ENCODE data around the gene DNLZ. TPM values are rescaled to one million over a fixed set of nuclear protein-coding genes. Genes with fewer than 3 reads are reported as not detected.
"Not testable (repeated sequence)": the region's sequence is repeated elsewhere in the genome, so short reads cannot be mapped to it uniquely, and the experiment has no call there.

The DNLZ gene
- polyA plus RNA-seq, 3 donors from 2014 or later: 58.4 to 77.4 (median 61.8) TPM

DNA sequence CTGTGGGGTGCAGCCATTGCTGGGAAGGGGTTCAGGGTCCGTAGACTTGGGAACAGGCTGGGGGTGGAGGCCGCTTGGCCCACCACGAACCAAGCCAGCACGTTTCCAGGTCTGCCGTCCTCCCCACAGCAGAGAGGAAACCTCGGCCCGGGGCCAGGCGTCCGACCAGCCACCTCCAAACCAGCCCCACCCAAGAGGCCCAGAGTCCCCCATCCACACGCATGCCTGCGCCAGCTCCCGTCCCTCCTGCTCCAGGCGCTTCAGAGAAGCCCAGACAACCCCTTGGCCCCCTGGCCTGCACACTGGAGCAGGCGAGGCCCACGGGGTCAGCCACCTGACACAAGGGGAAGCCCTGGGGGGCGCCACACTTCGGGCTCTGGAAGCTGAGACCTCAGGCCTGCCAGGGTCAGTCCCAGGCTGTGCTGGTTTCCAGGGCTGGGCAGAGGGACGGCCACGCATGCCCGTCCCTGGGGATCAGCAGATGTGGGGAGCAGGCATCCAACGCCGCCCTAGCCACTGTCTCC, 6.3 kb downstream of the DNLZ start:
- no peak for DNase-seq
- peaks cover 0 to 5% (median 2%) of the 10 kb centered on the region in 3 donors for H3K27me3 Mint-ChIP-seq (ENCODE audit: low read depth in 3 of 3)
- H3K4me3 Mint-ChIP-seq: no peak overlapping the region
- H3K27ac Mint-ChIP-seq: no peak overlapping the region
- H3K9me3 Mint-ChIP-seq: no peaks in the 10 kb centered on the region
- no peaks in the 10 kb centered on the region for H3K36me3 Mint-ChIP-seq
- H3K4me1 Mint-ChIP-seq: no peaks in the 10 kb centered on the region

DNA sequence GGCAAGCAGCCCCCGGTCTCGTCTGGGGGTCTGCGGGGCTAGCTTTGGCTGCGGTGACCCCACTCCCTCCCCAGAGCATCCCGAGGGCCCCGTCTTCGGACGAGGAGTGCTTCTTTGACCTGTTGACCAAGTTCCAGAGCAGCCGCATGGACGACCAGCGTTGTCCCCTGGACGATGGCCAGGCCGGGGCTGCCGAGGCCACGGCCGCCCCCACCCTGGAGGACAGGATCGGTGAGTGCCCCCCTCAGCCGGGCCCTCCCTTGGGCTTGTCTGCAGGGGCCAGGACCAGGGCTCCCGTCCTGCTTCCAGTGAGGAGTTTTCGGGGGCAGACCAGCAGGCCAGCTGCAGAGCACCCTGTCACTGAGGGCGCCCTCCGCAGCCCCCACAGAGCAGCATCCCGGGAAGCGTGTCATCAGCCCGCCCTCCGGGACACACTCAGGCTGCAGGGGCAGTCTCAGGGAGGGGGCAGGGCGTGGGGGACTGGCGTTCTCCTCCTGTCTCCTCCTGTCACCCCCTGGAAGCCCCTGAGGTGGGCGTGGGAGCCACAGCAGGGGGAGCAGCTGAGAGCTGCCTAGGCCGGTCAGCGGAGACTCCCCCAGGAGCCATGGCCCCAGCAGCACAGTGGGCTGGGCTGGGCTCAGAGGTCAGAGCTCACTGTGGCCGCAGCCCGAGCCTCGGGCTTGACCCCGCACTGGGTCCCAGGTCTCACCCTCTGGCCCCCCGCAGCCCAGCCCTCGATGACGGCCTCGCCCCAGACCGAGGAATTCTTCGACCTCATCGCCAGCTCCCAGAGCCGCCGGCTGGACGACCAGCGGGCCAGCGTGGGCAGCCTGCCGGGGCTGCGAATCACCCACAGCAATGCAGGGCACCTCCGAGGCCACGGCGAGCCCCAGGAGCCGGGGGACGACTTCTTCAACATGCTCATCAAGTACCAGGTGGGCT, 7.7 kb downstream of the DNLZ start:
- Mint-ChIP-seq H3K9me3 (no peaks in the 10 kb centered on the region), H3K36me3 (no peaks in the 10 kb centered on the region), H3K27ac (no peak overlapping the region)

DNA sequence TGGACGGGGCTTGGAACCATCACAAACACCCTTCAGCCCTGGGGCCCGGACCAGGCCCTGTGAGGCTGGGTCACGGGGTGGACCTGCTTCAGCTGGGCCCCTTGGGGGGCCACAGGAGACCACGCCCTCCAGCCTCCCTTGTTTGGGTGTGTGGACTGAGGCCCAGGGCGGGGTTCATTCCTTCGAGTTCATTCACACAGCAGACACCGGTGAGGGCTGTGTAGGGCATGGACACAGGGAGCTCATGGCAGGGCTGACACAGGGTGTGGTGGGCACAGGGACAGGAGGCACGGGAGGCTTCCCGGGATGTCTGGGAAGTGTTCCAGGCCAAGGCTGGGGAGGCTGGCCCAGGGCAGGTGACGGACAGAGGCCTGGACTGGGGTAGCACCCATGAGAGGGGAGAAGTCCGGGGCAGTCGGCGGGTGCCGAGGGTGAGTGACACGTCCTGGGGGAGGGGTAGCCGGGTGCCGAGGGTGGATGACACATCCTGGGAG, 8.9 kb downstream of the DNLZ start:
- Mint-ChIP-seq H3K4me3 (no peak overlapping the region), H3K9me3 (no peaks in the 10 kb centered on the region), H3K27ac (no peak overlapping the region), H3K4me1 (no peaks in the 10 kb centered on the region), H3K36me3 (no peaks in the 10 kb centered on the region), H3K27me3 (ENCODE audit: low read depth in 3 of 3) (peaks cover 0 to 4% (median 3%) of the 10 kb centered on the region in 3 donors)
- no peak for DNase-seq

More for the DNA sequence above, 7.7 kb downstream of the DNLZ start:
- Mint-ChIP-seq H3K27me3 (ENCODE audit: low read depth in 3 of 3) (peaks cover 0 to 3% (median 2%) of the 10 kb centered on the region in 3 donors), H3K4me1 (no peaks in the 10 kb centered on the region), H3K4me3 (no peak overlapping the region)
- no peak for DNase-seq

DNA sequence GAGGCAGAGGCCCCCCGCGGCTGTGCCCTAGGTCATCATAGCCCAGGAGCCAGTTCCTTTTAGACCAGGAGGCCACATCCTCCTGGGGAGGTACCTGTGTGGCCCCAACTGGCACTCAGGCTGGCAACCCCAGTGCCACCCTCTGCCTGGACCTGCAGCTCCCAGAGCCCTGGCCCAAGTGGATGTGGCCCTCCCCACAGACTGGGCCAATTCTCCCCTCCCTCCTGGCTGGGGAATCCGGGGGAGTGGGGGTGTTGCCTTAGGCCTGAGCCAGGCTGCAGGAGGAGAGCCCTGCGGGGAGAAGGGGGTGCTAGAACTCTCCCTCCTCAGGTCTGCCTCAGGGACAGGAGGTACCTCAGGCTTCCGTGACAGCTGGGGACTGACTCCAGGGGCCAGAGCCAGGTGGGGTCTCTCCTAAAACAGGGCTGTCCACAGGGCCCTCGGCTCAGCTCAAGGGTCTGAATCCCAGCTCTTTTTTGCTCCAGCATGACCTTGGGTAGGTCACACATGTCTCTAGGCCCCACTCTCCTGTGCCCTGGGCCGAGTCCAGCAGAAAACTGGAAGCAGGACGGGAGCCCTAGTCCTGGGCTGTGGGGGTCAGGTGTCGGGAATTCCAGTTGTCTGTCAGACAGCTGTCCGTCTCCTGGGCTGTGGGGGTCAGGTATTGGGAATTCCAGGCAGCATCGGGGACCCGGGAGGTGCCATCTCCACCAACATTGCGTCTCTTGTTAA, 9.6 kb downstream of the DNLZ start:
- no peaks in the 10 kb centered on the region for H3K36me3 Mint-ChIP-seq
- DNase-seq: no peak
- H3K27ac Mint-ChIP-seq: no peak overlapping the region

DNA sequence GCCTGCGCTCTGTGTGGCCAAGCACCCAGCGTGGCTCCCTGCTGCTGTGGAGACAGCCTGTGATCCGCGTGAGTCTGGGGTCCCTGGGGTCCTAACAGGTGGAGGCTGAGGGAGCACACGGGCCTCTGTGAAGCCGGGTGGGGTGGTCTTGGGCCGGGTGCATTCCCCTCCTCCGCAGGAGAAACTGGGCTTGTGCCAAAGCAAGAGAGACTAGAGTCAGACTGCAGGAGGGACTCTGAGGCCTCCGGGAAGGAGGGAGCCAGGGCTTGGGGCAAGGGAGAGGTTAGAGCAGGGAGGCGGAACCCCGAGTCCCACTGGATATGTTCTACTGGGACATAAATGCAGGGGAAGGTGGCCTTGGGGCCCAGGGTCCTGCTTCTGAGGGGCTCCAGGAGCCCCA, 10.5 kb downstream of the DNLZ start:
- Mint-ChIP-seq H3K27ac (no peak overlapping the region), H3K9me3 (no peaks in the 10 kb centered on the region), H3K36me3 (no peaks in the 10 kb centered on the region), H3K27me3 (ENCODE audit: low read depth in 3 of 3) (peaks cover 0 to 4% (median 2%) of the 10 kb centered on the region in 3 donors), H3K4me3 (no peak overlapping the region), H3K4me1 (no peaks in the 10 kb centered on the region)
- DNase-seq: no peak

More for the DNA sequence above, 9.6 kb downstream of the DNLZ start:
- no peak overlapping the region for H3K4me3 Mint-ChIP-seq
- H3K9me3 Mint-ChIP-seq: no peaks in the 10 kb centered on the region
- H3K27me3 Mint-ChIP-seq (ENCODE audit: low read depth in 3 of 3): peaks cover 0 to 4% (median 3%) of the 10 kb centered on the region in 3 donors
- H3K4me1 Mint-ChIP-seq: no peaks in the 10 kb centered on the region

DNA sequence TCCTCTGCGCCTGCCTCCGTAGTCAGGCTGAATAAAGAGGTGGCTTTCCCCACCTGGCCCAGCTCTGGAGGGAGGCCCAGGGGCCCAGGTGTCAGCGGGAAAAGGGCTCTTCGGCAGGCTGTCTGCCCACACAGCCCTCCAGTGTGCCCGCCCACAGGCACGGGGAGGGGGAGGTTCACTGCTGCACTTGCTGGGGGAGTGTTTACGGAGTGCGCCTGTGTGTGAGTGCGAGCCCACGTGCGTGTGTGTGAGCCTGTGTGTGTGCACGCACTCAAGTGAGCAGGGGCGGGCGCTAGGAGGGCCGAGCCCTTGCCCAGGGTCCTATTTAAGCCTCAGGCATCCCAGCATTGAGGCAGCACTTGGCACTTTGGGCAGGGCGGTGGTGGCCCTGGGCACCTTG, 10.9 kb downstream of the DNLZ start:
- H3K36me3 Mint-ChIP-seq: no peaks in the 10 kb centered on the region
- H3K27me3 Mint-ChIP-seq (ENCODE audit: low read depth in 3 of 3): peaks cover 0 to 4% (median 2%) of the 10 kb centered on the region in 3 donors
- no peak for DNase-seq
- H3K4me1 Mint-ChIP-seq: no peaks in the 10 kb centered on the region
- H3K27ac Mint-ChIP-seq: no peak overlapping the region
- H3K9me3 Mint-ChIP-seq: no peaks in the 10 kb centered on the region
- no peak overlapping the region for H3K4me3 Mint-ChIP-seq

DNA sequence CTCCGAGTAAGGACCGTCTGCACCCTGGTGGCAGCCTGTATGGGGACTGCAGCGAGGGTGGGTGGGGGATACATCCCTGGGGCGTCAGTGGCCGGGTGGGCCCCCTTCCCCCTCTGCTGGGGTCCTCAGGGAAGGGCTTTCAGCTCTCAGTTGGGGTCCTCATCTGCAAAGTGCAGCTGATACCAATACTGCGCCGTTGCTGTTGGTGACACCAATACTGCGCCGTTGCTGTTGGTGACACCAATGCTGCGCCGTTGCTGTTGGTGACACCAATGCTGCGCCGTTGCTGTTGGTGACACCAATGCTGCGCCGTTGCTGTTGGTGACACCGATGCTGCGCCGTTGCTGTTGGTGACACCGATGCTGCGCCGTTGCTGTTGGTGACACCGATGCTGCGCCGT, 11.7 kb downstream of the DNLZ start:
- H3K4me3 Mint-ChIP-seq; H3K36me3 Mint-ChIP-seq; DNase-seq; H3K27ac Mint-ChIP-seq; H3K27me3 Mint-ChIP-seq (ENCODE audit: low read depth in 3 of 3); H3K9me3 Mint-ChIP-seq; H3K4me1 Mint-ChIP-seq: not testable (repeated sequence)

DNA sequence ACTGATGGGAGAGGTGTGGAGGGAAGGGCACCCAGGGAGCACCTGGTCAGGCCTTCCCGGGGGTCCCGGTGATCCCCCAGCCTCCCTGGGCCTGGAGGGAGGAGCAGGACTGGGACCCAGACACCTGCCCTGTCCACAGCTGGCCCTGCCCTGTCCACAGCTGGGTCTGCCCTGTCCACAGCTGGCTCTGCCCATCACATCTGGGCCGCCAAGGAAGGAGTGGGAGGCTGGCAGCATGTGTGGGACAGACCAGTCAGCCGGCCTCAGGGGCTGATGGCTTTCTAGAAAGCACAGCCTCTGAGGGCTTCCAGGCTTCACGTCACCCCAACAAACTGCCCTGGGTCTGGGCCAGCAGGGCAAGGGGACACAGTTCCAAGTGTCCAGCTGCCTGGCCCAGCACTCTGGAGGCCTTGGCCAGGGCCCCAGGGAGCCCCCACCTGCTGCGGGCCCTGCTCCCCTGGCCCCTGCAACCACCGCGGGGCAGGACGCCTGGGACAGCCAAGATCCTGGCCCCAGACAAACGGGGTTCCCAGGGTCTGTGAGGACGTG, 12.2 kb downstream of the DNLZ start:
- Mint-ChIP-seq H3K9me3 (no peaks in the 10 kb centered on the region), H3K4me1 (no peaks in the 10 kb centered on the region), H3K36me3 (no peaks in the 10 kb centered on the region), H3K27me3 (ENCODE audit: low read depth in 3 of 3) (peaks cover 0 to 4% (median 2%) of the 10 kb centered on the region in 3 donors), H3K27ac (no peak overlapping the region), H3K4me3 (no peak overlapping the region)
- no peak for DNase-seq

DNA sequence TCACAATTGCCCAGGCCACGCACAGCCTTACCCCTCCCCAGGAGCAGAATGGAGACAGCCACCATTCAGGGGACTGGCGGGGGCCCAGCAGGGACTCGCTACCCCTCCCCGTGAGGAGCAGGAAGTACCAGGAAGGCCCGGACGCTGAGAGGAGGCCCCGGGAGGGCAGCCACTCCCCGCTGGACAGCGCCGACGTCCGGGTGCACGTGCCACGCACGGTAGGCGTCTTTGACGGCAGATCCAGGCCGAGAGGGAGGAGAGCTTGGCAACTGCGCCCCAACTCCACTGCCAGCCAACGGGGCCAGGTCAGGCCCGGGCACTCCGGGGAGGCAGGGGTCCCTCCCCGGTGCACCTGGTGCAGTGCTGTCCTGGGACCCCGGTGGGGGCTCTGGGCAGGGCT, 14.0 kb downstream of the DNLZ start:
- no peak overlapping the region for H3K4me3 Mint-ChIP-seq

DNA sequence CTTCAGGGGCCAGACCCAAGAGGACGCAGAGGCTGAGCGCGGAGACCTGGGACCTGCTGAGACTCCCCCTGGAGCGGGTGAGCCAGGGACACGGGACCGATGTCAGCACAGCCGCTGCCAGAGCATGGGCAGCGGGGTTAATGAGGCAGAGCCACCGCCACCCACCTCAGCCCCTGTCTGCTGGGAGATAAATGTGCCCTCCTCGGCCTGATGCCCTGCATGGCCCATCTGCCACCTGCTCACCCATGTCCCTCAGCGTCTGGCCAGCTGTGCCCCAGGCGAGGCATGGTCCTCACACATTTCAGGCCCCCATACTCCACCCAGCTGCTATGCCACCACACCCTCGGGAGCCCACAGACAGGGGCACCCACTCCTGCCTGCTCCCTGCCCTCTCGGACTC, 14.9 kb downstream of the DNLZ start:
- peaks cover 0 to 2% (median 0%) of the 10 kb centered on the region in 3 donors for H3K27me3 Mint-ChIP-seq (ENCODE audit: low read depth in 3 of 3)
- H3K4me1 Mint-ChIP-seq: no peaks in the 10 kb centered on the region
- H3K36me3 Mint-ChIP-seq: no peaks in the 10 kb centered on the region
- H3K4me3 Mint-ChIP-seq: no peak overlapping the region
- no peak for DNase-seq
- H3K9me3 Mint-ChIP-seq: no peaks in the 10 kb centered on the region
- H3K27ac Mint-ChIP-seq: no peak overlapping the region

More for the DNA sequence above, 14.0 kb downstream of the DNLZ start:
- Mint-ChIP-seq H3K27me3 (ENCODE audit: low read depth in 3 of 3) (peaks cover 0 to 2% (median 0%) of the 10 kb centered on the region in 3 donors), H3K9me3 (no peaks in the 10 kb centered on the region), H3K27ac (no peak overlapping the region), H3K36me3 (no peaks in the 10 kb centered on the region), H3K4me1 (no peaks in the 10 kb centered on the region)
- DNase-seq: no peak

DNA sequence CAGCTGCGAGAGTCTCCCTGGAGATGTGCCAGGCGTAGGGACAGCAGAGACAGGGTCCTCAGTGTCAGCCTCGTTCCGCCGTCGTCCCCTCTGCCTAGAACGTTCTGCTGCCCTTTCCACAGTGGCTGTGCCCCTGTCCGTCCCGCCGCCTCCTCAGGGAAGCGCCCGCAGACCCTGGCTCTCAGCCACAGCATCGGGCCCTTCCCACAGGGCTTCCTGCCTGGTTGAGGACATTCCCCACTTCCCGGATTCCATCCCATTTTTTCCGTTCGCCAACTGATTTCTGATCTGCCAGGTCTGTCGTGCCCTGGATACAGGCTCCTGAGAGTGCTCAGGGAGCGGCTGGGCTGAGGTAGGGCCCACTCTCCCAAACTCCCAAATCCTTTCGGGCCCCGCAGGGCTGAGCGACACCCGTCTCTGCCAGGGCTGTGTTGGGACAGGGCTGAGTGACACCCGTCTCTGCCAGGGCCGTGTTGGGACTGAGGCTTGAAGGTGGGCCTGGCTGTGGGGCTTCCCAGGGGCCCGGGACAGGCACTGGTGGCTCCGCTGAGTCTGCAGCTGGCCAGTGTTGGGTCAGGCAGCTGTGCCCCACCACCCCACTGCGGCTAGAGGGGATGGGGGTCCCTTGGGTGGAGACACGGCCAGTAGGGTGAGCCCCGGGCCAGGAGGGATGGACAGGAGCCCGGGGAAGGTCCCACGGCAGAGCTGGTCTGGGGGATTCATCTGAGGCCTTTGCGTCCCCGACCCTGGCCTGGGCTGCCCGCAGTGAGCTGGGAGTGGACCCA, 15.9 kb downstream of the DNLZ start:
- DNase-seq: no peak
- H3K27me3 Mint-ChIP-seq (ENCODE audit: low read depth in 3 of 3): peaks cover 0 to 2% (median 0%) of the 10 kb centered on the region in 3 donors
- H3K27ac Mint-ChIP-seq: no peak overlapping the region
- H3K4me3 Mint-ChIP-seq: no peak overlapping the region
- H3K4me1 Mint-ChIP-seq: peaks cover 0 to 3% of the 10 kb centered on the region in 2 donors
- H3K36me3 Mint-ChIP-seq: no peaks in the 10 kb centered on the region
- H3K9me3 Mint-ChIP-seq: no peaks in the 10 kb centered on the region

DNA sequence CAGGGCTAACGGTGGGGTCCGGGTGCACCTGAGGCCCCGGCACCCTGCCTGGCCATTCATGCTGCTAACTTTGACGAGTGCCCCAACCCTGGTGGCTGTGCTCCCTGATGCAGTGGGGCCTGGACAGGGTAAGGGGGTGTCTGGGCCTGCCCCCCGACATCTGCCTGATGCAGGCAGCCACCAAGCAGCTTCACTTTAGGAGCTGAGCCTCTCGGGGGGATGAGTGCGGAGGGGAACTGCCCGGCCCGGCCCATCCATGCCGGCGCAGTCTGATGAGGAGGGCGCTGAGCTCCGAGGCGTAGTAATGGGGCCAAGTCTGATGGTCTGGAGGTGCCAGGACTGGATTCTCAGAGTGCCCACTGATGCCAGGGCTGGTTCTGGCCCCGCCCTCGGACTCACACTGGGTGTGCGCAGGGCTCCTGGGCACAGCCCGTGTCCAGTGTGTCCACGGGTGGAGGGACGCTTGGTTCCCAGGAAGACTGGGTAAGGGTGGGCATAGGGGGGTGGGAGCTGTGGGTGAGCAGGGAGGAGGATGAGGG, 16.5 kb downstream of the DNLZ start:
- Mint-ChIP-seq H3K36me3 (no peaks in the 10 kb centered on the region), H3K4me3 (no peak overlapping the region), H3K27ac (no peak overlapping the region), H3K27me3 (ENCODE audit: low read depth in 3 of 3) (peaks cover 0 to 2% (median 0%) of the 10 kb centered on the region in 3 donors), H3K9me3 (no peaks in the 10 kb centered on the region), H3K4me1 (peaks cover 0 to 4% of the 10 kb centered on the region in 2 donors)
- DNase-seq: no peak

DNA sequence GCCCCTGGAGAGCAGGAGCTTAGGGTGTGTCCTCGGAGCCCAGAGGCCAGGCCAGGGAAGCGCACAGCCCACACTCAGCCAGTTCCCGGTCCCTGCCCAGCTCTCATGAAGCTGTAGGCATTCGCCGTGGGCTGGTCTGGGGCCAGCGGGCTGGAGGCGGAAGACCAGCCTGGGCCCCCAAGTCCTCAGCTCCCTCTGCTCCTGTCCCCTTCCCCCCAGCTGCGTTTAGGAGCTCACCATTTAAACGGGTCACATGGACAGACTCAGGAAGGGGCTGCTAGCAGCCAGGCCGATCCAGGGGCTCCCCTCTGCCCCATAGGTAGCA, 17.4 kb downstream of the DNLZ start:
- Mint-ChIP-seq H3K27ac (no peak overlapping the region), H3K36me3 (no peaks in the 10 kb centered on the region), H3K27me3 (ENCODE audit: low read depth in 3 of 3) (peaks cover 0 to 2% (median 1%) of the 10 kb centered on the region in 3 donors), H3K9me3 (no peaks in the 10 kb centered on the region), H3K4me3 (no peak overlapping the region), H3K4me1 (peaks cover 0 to 4% of the 10 kb centered on the region in 2 donors)
- no peak for DNase-seq
